ENCODE results near the gene LAMTOR2. TPM values are rescaled to one million over a fixed set of nuclear protein-coding genes. Genes with fewer than 3 reads are reported as not detected.

LAMTOR2 gene
- total RNA-seq, 1 experiment from 2014 or later: 88.1 TPM

DNA sequence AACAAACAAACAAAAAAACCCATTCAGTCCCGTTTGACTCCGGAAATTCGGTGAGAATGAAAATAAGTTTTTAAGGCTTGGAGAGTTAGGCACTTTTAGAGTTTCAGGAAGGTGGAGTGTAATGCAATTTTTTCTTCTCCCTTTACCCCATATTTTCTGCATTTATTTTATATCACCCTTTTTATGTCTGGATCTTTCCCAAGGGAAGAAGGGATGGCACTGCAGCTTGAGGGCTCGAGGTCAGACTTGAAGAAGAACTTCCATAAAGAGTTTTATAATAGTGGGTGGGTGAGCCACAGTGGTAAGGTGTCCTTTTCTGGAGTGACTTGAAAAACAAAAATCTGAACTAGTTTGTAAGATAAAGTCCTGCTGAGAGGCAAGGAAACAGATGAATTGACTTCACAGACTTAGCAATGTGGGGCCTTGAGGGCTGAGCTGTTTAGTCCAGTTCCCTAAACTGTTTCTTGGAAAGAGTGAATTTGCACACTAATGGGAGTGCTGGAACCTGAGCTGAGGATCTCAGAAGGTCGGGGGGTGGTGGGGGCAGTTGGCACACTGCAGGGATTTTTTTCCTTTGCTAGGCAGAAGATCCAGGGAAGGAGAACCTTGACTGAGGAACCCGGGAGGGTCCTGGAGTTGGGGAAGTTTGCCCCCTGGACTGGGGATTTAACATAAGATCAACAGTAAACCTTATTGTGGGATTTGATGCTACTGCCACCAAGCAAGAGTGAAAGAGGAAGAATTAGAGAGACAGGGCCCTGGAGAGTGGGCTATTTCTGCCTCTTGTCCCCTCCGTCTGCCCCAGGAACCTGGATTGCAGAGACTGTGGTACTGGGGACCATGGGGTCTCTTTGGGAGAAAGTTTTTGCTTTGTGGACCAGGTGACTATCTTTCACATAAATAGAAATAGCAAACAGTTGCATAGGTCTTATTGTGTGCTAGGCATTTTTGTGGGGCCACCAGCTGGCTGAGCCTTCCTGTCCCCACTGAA is 29.5 kb downstream of the LAMTOR2 start:
- H3K36me3 Mint-ChIP-seq (ENCODE audit: insufficient read depth, unreplicated experiment): no peaks in the 10 kb centered on the region
- ChIA-PET CTCF (interaction anchor here (0.6 to 26.9 kb wide), 6 partner anchors 18 to 807 kb away, joined by 3 to 1892 read pairs (median 122); partner anchors contain the start of genes LMNA and SEMA4A), POLR2A (interaction anchor here (0.6 to 28.2 kb wide), 6 partner anchors 11 to 145 kb away, joined by 3 to 960 read pairs (median 4); partner anchors contain the start of genes LAMTOR2, LMNA, PMF1 and SLC25A44)
- no peak overlapping the region for H3K4me3 Mint-ChIP-seq (ENCODE audit: unreplicated experiment)
- no peaks in the 10 kb centered on the region for H3K9me3 Mint-ChIP-seq (ENCODE audit: unreplicated experiment)
- intact Hi-C loops (cut with micrococcal nuclease): no loop called here
- TF ChIP-seq, protein P1, sequence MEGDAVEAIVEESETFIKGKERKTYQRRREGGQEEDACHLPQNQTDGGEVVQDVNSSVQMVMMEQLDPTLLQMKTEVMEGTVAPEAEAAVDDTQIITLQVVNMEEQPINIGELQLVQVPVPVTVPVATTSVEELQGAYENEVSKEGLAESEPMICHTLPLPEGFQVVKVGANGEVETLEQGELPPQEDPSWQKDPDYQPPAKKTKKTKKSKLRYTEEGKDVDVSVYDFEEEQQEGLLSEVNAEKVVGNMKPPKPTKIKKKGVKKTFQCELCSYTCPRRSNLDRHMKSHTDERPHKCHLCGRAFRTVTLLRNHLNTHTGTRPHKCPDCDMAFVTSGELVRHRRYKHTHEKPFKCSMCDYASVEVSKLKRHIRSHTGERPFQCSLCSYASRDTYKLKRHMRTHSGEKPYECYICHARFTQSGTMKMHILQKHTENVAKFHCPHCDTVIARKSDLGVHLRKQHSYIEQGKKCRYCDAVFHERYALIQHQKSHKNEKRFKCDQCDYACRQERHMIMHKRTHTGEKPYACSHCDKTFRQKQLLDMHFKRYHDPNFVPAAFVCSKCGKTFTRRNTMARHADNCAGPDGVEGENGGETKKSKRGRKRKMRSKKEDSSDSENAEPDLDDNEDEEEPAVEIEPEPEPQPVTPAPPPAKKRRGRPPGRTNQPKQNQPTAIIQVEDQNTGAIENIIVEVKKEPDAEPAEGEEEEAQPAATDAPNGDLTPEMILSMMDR (IDR thresholded peaks at IDR 0.05; ENCODE audit: unreplicated experiment): no peak
- peaks cover 5% of the 10 kb centered on the region for H3K4me1 Mint-ChIP-seq (ENCODE audit: insufficient read depth, unreplicated experiment)
- no TSS peak for BruUV-seq (replicated peaks)
- no peaks in the 10 kb centered on the region for H3K27me3 Mint-ChIP-seq (ENCODE audit: insufficient read depth, unreplicated experiment)
- no peak overlapping the region for H3K27ac Mint-ChIP-seq (ENCODE audit: low read depth, unreplicated experiment)
- no peak for DNase-seq (ENCODE audit: unreplicated experiment)

DNA sequence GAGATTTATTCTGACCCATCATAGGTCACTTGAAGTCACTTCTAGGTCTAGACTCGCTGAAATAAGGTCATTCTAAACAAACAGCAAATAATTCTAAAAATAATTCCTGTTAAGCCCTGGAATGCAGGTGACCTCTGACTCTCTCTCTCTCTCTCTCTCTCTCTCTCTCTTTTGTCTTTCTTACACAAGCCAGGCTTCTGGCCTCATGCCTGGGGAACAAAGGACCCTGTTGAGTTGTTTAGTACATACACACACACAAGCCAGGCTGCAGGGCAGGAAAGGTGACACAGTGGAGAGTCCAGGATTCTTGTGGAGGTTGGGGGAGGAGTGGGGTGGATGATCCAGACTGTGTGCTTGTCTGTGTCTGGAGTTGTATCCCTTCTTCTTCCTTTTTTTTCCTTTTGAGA is 31.7 kb downstream of the LAMTOR2 start:
- Mint-ChIP-seq H3K4me3 (ENCODE audit: unreplicated experiment) (no peak overlapping the region), H3K27ac (ENCODE audit: low read depth, unreplicated experiment) (no peak overlapping the region), H3K4me1 (ENCODE audit: insufficient read depth, unreplicated experiment) (peaks cover 5% of the 10 kb centered on the region), H3K36me3 (ENCODE audit: insufficient read depth, unreplicated experiment) (no peaks in the 10 kb centered on the region), H3K27me3 (ENCODE audit: insufficient read depth, unreplicated experiment) (no peaks in the 10 kb centered on the region), H3K9me3 (ENCODE audit: unreplicated experiment) (no peaks in the 10 kb centered on the region)
- intact Hi-C loops (cut with micrococcal nuclease): no loop called here
- POLR2A ChIA-PET: interaction anchor here (28.2 kb wide), 1 partner anchor 37 kb away, joined by 960 read pairs; the partner anchor contains the start of gene LMNA
- no peak for DNase-seq (ENCODE audit: unreplicated experiment)
- BruUV-seq (replicated peaks): no TSS peak
- CTCF ChIA-PET: interaction anchor here (0.6 to 26.9 kb wide), 4 partner anchors 16 to 297 kb away, joined by 3 to 1892 read pairs (median 379); partner anchors contain the start of genes LMNA and SEMA4A
- TF ChIP-seq, protein P1 (IDR thresholded peaks at IDR 0.05; ENCODE audit: unreplicated experiment): no peak

DNA sequence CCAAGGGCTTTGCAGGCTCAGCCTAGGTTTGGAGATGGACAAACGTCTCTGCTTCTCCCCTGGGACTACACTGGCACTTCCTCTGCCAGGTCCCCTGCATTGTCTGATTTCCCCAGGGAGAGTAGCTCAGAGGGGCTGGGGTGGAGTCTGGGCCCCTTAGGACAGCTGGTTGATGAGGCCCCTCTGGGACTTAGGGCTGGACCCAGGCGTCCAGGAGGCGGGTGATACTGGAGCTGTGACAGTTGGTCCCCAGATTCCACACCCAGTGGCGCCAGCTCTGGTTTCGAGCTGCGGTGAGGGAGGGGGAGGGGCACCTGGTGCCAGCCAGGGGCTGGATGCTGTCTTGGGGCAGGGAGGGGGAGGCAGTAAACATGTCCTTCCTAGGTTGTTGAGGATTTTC is 35.1 kb downstream of the LAMTOR2 start:
- H3K4me1 Mint-ChIP-seq (ENCODE audit: insufficient read depth, unreplicated experiment): peaks cover 5% of the 10 kb centered on the region

More for the DNA sequence above, 35.1 kb downstream of the LAMTOR2 start:
- intact Hi-C loops (cut with micrococcal nuclease): loop anchor here (1.0 to 2.0 kb wide), 6 partner anchors 41 to 355 kb away; no protein-coding TSS in a partner anchor
- Mint-ChIP-seq H3K4me3 (ENCODE audit: unreplicated experiment) (no peak overlapping the region), H3K36me3 (ENCODE audit: insufficient read depth, unreplicated experiment) (no peaks in the 10 kb centered on the region), H3K27me3 (ENCODE audit: insufficient read depth, unreplicated experiment) (no peaks in the 10 kb centered on the region), H3K27ac (ENCODE audit: low read depth, unreplicated experiment) (no peak overlapping the region), H3K9me3 (ENCODE audit: unreplicated experiment) (no peaks in the 10 kb centered on the region)
- BruUV-seq (replicated peaks): no TSS peak
- TF ChIP-seq, protein P1 (IDR thresholded peaks at IDR 0.05; ENCODE audit: unreplicated experiment): no peak
- DNase-seq (ENCODE audit: unreplicated experiment): no peak
- ChIA-PET POLR2A (interaction anchor here (2.7 to 28.2 kb wide), 2 partner anchors 34 to 123 kb away, joined by 12 to 960 read pairs; partner anchors contain the start of genes LMNA and PMF1), CTCF (interaction anchor here (0.6 to 26.9 kb wide), 15 partner anchors 9 to 214 kb away, joined by 3 to 1892 read pairs (median 7); partner anchors contain the start of genes ARHGEF2, BGLAP, LMNA and PMF1)

All from MCF 10A (cell line).